Measurements from ENCODE around the gene DPH1.

Gene DPH1

DNA sequence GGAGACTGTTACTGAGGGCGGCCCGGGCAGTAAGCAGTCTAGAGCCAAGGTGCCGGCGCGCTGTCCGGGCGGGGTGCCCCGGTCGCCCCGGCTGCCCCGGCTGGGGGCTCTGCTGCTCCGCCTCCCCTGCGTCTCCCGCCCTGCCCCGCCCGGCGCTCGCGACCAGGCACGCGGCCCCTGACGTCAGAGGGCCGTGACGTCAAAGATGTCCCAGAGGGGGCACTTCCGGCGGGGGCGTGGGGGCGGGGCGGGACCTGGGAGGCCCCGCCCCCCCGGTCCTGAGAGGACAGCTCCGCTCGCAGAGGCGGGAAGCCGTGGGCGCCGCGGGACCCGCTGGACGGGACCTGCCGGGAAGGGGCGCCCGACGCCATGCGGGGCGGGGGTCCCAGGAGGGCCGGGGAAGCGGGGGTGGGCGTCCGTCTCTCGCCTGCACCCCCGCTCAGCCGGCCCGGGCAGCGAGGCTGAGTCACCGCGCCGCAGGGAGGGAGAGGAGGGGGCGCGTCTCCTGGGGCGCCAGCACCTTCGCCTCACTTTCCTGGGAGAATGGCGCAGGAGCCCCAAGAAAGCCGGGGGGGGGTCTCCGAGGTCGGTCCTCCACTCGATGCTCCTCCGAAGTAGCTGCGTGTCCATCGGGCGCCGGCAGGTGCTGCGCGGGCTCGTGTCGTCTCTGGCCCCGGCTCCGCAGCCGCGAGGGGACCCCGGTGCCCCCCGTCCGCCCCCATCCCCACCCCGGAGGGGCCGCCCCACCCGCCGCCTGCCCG lies 20.5 kb downstream of the DPH1 start:
- DNase-seq (ENCODE audit: low read depth) = no peak

DNA sequence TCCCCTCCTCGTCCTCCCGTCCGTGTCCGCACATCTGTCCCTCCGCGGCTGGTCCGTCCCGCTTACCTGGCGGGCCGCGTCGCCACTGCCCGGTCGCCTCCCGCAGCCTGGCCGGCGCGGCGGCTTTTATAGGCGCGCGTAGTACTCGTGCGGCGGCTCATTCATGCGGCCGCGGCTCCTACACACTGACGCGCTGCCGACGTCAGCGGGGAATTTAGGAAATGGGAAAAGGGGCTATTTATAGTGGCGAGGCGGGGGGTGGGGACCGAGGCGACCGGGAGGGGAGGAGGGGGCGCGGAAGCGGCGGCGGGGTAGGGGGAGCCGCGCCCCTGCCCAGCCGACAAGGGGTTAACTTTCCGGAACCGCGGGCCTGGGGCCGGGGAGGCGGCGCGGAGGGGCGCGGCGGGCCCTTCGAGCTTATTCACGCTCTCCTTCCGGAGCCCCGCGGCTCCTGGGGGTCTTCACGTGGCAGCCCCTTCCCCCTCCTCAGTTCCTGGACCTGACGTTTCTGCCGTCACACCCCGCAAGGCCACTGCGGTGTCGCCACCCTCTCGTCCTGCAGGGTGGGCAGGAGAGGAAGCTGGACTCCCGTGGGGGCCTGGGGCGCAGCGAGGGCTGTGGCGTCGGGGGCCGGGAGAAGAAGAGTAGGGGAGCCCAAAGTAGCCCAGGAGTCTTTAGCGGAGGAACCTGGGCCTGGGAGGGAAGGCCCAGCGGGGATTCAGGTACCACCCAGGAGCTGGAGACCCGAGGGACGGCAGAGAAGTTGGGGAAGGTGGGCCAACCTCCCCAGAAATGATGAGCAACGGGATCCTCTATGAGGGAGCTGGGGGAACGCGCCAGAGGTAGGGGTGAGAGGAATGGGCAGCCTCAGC lies 21.3 kb downstream of the DPH1 start:
- DNase-seq (ENCODE audit: low read depth) = no peak

DNA sequence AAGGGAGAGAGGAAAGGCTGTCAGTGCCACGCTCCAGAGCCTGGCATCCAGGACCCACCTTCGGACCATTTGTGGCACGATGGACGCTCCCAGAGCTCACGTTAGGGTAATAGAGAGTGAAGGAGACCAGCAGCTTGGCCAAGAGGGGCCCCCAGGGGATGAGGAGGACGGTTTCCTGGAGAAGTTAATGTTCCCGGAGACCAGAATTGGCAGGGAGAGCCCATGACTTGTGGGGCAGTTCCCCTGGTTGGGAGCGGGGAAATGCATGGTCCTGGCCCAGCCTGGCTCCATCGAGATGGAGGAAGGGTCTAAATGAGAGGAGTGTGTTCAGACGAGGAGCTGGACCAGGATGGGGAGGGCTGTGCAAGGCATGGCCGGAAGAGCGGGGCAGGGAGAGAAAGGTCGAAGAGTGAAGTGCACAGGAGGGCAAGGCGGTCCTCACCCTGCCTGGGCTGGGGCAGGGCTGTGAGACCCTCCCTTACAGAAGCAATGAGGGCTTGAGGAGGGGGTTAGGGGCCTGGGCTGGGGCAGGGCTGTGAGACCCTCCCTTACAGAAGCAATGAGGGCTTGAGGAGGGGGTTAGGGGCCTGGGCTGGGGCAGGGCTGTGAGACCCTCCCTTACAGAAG lies 22.1 kb downstream of the DPH1 start:
- no peak for DNase-seq (ENCODE audit: low read depth)

DNA sequence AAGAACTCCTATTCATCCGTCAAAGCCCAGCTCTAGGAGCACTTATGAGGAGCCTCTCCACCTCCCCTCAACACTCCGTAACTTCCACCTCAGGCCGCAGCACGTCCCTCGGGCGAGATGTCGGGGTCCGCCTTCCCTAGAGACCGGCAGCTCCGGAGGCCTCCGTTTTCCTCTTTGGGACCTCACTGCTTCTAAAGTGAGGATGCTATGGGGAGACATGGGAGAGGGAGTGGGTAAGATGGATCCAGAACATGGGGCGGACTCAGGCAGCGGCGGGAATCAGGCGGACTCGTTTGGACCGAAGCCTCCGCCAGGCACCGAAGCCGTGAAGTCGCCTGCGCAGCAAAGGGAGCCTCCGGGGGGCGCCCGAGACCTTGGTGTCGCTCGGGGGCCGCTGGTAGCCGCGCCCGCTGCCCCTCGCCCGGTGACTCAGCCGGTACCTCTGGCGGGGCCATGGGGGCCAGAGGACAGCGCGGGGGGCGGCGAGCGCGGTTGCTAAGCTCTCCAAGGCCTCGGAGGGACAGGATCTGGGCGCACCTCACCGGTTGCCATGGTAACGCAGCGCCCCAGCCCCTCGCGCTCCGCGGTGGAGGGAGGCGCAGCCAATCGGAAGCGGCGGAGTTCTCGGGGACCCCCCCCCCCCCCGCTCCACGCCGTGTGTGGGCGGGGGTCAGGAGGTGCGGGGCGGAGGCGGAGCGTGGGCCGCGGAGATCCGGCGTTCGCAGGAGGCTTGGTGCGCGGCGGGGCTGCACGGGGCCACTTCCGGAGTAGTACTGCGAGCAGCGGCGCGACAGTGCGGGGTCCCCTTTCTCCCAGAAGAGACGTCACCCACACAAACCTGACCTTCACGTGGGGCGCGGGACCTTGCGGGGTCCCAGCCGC lies 23.7 kb downstream of the DPH1 start:
- no peak for DNase-seq (ENCODE audit: low read depth)

DNA sequence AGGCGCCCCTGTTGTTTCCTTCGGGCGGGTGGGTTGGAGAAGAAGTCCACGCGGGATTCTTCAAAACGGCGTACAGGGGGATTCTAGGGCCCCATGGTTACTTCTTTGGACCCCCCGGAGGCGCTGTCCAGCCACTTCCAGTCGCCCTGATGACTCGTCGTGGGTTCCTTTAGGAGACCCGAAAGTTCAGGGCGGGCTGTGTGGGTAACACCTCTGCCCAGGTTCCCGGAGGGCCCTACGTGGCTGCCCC lies 24.2 kb downstream of the DPH1 start:
- DNase-seq (ENCODE audit: low read depth) = no peak

DNA sequence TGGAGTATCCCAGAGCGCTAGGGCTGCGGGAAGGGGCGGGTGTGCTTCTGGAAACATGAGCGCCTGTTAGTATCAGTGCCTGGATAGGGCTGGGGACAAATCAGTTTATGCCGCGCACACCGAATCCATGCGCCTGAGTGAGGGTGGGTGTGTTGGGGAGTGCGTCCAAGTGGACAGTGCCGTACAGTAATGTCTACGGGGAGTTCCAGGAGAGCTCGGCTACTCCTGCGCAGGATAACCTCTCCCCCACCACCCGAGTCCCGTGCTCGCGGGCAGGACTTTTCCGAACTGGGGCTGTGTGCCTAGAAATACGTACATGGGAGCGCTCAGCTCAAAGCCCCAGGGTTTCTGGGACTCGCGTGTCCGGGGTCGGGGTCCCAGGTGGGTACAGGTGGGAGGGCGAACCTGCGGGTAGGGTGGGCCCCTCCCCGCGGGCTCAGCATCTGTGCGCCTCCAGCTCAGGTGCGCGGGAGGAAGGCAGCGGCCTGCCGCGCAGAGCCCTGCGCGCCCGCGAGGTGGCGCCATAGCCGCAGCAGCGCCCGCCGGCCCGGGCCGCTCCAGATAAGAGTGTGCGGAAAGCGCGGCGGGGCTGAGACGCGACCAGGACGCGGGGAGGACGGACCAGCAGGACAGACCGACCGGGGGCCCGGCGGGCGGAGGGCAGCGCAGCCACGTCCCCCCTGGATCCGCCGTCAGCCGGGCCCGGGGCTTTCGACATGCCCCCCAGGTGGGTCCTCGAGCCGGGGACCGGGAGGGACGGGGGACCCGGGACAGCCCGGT lies 24.7 kb downstream of the DPH1 start, which contains the start of gene HIC1:
HIC1 (plus strand) TSS at position 592 of the 780 bp plus-strand sequence. CDS start 1,588 bp downstream, outside the sequence.
- DNase-seq (ENCODE audit: low read depth) = no peak

DNA sequence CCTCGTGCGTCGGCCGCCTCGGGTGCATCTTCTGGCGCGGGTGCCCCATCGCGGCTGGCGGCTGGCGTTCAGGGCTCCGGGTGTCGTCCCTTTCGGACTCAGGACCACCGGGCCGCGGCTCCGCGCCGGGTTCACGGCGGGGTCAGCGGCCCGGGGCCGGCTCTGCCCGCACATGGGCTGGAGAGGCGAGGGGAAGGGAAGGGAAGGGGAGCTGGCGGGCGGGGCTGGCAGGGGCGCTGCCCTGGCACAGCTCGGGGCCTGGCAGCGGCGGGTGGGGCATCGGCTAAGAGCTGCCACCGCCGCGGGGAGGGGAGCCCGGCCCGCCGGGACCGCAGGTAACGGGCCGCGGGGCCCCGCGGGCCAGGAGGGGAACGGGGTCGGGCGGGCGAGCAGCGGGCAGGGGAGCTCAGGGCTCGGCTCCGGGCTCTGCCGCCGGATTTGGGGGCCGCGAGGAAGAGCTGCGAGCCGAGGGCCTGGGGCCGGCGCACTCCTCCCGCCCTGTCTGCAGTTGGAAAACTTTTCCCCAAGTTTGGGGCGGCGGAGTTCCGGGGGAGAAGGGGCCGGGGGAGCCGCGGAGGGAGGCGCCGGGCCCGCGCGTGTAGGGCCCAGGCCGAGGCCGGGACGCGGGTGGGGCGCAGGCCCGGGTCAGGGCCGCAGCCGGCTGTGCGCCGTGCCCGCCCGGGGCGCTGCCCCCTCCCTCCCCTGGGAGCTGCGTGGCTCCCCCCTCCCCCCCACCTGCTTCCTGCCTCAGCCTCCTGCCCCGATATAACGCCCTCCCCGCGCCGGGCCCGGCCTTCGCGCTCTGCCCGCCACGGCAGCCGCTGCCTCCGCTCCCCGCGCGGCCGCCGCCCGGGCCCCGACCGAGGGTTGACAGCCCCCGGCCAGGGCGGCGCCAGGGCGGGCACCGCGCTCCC lies 25.6 kb downstream of the DPH1 start:
- no peak for DNase-seq (ENCODE audit: low read depth)

DNA sequence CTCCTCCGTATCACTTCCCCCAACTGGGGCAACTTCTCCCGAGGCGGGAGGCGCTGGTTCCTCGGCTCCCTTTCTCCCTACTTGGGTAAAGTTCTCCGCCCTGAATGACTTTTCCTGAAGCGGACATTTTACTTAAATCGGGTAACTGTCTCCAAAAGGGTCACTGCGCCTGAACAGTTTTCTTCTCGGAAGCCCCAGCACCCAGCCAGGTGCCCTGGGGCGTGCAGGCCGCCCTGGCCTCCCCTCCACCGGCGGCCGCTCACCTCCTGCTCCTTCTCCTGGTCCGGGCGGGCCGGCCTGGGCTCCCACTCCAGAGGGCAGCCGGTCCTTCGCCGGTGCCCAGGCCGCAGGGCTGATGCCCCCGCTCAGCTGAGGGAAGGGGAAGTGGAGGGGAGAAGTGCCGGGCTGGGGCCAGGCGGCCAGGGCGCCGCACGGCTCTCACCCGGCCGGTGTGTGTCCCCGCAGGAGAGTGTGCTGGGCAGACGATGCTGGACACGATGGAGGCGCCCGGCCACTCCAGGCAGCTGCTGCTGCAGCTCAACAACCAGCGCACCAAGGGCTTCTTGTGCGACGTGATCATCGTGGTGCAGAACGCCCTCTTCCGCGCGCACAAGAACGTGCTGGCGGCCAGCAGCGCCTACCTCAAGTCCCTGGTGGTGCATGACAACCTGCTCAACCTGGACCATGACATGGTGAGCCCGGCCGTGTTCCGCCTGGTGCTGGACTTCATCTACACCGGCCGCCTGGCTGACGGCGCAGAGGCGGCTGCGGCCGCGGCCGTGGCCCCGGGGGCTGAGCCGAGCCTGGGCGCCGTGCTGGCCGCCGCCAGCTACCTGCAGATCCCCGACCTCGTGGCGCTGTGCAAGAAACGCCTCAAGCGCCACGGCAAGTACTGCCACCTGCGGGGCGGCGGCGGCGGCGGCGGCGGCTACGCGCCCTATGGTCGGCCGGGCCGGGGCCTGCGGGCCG lies 26.5 kb downstream of the DPH1 start:
- no peak for DNase-seq (ENCODE audit: low read depth)

DNA sequence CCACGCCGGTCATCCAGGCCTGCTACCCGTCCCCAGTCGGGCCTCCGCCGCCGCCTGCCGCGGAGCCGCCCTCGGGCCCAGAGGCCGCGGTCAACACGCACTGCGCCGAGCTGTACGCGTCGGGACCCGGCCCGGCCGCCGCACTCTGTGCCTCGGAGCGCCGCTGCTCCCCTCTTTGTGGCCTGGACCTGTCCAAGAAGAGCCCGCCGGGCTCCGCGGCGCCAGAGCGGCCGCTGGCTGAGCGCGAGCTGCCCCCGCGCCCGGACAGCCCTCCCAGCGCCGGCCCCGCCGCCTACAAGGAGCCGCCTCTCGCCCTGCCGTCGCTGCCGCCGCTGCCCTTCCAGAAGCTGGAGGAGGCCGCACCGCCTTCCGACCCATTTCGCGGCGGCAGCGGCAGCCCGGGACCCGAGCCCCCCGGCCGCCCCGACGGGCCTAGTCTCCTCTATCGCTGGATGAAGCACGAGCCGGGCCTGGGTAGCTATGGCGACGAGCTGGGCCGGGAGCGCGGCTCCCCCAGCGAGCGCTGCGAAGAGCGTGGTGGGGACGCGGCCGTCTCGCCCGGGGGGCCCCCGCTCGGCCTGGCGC lies 27.3 kb downstream of the DPH1 start:
- no peak for DNase-seq (ENCODE audit: low read depth)

DNA sequence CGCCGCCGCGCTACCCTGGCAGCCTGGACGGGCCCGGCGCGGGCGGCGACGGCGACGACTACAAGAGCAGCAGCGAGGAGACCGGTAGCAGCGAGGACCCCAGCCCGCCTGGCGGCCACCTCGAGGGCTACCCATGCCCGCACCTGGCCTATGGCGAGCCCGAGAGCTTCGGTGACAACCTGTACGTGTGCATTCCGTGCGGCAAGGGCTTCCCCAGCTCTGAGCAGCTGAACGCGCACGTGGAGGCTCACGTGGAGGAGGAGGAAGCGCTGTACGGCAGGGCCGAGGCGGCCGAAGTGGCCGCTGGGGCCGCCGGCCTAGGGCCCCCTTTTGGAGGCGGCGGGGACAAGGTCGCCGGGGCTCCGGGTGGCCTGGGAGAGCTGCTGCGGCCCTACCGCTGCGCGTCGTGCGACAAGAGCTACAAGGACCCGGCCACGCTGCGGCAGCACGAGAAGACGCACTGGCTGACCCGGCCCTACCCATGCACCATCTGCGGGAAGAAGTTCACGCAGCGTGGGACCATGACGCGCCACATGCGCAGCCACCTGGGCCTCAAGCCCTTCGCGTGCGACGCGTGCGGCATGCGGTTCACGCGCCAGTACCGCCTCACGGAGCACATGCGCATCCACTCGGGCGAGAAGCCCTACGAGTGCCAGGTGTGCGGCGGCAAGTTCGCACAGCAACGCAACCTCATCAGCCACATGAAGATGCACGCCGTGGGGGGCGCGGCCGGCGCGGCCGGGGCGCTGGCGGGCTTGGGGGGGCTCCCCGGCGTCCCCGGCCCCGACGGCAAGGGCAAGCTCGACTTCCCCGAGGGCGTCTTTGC lies 28.0 kb downstream of the DPH1 start:
- DNase-seq (ENCODE audit: low read depth) = no peak

DNA sequence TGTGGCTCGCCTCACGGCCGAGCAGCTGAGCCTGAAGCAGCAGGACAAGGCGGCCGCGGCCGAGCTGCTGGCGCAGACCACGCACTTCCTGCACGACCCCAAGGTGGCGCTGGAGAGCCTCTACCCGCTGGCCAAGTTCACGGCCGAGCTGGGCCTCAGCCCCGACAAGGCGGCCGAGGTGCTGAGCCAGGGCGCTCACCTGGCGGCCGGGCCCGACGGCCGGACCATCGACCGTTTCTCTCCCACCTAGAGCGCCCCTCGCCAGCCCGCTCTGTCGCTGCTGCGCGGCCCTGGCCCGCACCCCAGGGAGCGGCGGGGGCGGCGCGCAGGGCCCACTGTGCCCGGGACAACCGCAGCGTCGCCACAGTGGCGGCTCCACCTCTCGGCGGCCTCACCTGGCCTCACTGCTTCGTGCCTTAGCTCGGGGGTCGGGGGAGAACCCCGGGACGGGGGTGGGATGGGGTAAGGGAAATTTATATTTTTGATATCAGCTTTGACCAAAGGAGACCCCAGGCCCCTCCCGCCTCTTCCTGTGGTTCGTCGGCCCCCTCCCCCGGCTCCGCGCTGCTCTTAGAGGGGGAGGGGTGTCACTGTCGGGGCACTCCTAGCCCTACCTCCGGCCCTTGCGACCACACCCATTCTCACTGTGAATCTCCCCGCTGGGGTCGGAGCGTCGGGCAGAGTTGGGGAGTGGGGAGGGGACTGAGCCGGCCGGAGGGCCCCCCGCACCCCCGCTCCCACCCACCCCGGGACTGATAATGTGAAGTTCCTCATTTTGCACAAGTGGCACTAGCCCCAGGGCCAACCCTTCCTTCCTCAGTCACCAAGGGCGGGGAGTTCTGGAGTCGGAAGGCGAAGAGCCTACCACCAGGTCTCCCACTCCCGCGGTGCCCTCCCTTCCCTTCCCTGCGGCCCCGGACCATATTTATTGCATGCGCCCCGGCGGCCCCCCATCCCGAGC lies 28.9 kb downstream of the DPH1 start:
- DNase-seq (ENCODE audit: low read depth) = no peak

DNA sequence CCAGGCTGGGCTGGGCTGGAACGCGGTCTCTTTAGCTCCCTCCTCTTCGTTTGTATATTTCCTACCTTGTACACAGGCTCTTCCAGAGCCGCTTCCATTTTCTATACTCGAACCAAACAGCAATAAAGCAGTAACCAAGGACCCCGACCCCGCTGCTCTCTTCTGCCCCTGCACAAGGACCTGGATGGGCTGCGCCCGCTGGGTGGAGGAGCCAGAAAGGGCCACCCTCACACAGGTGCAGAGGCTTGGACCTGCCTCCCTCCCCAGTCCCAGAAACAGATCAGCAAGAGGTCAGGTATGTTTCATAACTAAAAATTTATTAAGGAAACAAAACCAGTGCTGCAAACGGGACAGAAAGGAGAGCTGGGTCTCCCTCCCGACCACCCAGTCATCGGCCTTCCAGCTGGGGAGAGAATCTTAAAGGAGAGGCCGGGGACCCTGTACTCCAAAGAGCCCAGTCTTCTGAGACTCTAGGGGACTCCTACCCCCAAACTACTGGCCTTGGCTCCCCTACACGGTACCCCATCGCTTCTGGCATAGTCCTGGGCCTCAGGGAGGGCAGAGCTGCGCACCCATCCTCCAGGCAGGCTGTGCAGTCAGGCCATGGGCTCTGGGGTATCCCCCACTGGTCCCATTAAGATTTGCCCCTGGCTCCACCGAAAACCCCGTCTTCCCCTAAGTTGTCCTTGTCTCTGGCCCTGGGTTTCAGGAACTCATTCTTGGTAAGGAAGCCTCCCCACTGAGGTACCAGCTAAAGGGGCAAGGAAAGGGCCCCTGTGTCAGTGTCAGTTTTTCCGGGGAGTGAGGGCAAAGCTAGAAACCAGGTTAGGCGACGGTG lies 29.8 kb downstream of the DPH1 start:
- no peak for DNase-seq (ENCODE audit: low read depth)

DNA sequence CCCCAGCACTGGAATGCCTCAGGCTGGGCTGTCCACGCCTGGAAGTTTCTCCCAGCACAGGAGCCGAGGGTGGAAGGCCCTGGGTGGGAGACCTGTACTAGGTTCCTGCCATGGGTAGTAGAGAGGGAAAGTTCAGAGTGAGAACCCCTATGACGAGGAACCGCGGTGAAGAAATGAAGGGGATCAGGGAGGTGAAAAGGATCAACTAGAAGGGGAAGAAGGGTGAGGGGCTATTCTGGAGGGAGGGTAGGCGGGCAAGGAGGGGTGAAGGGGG lies 30.4 kb downstream of the DPH1 start:
- DNase-seq (ENCODE audit: low read depth) = no peak

DNA sequence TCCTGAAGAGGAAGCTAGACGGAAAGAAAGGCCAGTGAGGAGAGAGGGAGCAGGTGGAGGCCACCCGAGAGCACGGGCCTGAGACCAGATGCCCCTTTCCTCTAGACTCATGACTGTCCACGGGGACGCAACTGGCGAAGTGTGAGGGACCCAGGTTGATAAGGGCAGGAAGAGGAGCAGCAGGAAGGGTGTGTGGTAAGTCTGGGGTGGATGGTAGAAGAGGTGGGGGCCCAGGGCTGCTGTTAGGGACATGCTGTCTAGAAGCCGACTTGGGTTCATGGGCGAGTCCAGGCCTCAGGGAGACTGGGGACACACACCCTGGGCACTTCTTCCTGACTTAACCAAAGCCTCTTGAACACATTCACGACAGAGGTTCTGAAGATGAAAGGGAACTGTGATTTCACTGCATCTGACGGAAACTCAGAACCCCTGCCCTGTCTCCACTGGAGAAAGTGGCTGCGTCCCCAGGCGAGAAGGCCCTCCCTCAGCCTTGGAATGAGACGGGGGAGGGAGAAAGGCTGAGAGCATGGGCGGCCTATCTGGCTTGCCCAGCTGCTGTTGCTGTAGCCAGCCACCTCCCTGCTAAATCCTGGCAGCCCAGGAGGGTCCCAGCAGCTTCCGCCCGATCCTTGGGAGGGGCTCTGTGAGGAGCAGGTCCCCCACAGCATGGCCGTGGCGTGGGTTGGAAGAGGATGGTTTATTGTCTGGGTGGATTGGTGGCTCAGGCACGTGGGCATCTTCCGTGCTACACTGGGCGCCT lies 30.9 kb downstream of the DPH1 start:
- no peak for DNase-seq (ENCODE audit: low read depth)

DNA sequence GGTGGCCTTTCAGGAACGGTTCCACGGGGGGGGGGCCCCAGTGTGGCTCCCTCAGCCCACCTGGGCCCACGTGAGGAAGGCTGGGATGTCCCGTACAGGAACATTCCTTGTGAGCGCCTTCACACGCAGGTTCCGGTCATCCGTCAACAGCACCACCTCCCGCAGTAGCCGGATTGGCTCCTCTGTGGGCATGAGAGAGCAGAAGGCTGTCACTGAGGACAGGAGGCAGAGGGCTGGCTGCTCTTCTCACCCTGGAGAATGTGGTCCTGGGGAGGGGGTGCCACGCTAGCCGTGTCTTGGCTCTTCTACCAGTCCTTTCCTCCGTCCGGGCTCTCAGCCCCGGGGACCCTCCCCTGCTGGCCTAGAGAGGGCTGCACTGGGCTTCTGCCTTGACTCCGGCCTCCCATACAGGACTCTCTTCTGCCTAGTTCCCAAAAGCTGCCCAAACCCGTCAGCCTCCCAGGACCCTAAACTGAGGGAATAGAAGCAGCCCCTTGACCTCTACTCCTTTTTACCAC lies 31.5 kb downstream of the DPH1 start:
- DNase-seq (ENCODE audit: low read depth) = no peak
